SU-DHL-6 (cell line): ENCODE measurements around the gene AUH.

Experiments
- H2AFZ ChIP-seq: fragments of 200-600 bp; sonication (generic); 2 replicates; pipeline ENCODE4 v1.6.1; 2014; ENCODE audit warnings: low read depth, mild to moderate bottlenecking, moderate library complexity, mixed read lengths, antibody characterized with exemption, low read length; ENCODE audit not compliant: severe bottlenecking
- H3F3A ChIP-seq: fragments of 200-600 bp; shearing (Covaris generic); 2 replicates; pipeline ENCODE4 v1.6.0; 2016; ENCODE audit warnings: antibody characterized with exemption, mild to moderate bottlenecking; ENCODE audit not compliant: insufficient read depth
- H3K27ac ChIP-seq: fragments of 200-600 bp; sonication (generic); 2 replicates; pipeline ENCODE4 v1.5.1; 2016; ENCODE audit warnings: low read depth, mild to moderate bottlenecking, low read length, moderate library complexity, mixed read lengths
- H3K27me3 ChIP-seq: fragments of 200-600 bp; sonication (generic), shearing (Covaris generic); 2 replicates; pipeline ENCODE4 v1.6.0; 2014; ENCODE audit warnings: mild to moderate bottlenecking, low read length
- H3K36me3 ChIP-seq: fragments of 200-600 bp; sonication (generic); 2 replicates; pipeline ENCODE4 v1.6.1; 2014; ENCODE audit warnings: mild to moderate bottlenecking, low read length, mixed read lengths
- H3K4me2 ChIP-seq: fragments of 300-600, 200-600 bp; shearing (Covaris generic), sonication (generic); 2 replicates; pipeline ENCODE4 v1.6.0; 2014; ENCODE audit warnings: low read length, low read depth, mild to moderate bottlenecking; ENCODE audit not compliant: poor library complexity, severe bottlenecking
- H3K4me3 ChIP-seq: fragments of 200-600 bp; sonication (generic); 2 replicates; pipeline ENCODE4 v1.5.1; 2014; ENCODE audit warnings: antibody characterized with exemption, low read length, mild to moderate bottlenecking, mixed read lengths; ENCODE audit not compliant: insufficient read depth, poor library complexity, severe bottlenecking
- H3K79me2 ChIP-seq: fragments of 200-600 bp; sonication (generic); 2 replicates; pipeline ENCODE4 v1.6.1; 2014; ENCODE audit warnings: mild to moderate bottlenecking, low read length, moderate library complexity; ENCODE audit not compliant: insufficient read depth
- H3K9ac ChIP-seq: fragments of 200-600 bp; sonication (generic); 2 replicates; pipeline ENCODE4 v1.7.0; 2014; ENCODE audit warnings: mild to moderate bottlenecking, low read length
- H3K9me2 ChIP-seq: fragments of 200-600 bp; sonication (generic); replicated peaks from 2 replicates; pipeline ENCODE4 v1.6.1; 2014; ENCODE audit warnings: low read length; ENCODE audit not compliant: insufficient read depth
- H3K9me3 ChIP-seq: fragments of 200-600 bp; sonication (generic); 2 replicates; pipeline ENCODE4 v1.6.1; 2014; ENCODE audit warnings: low read length, mixed read lengths; ENCODE audit not compliant: insufficient read depth
- H4K20me1 ChIP-seq: fragments of 200-600 bp; sonication (generic); 2 replicates; pipeline ENCODE4 v1.6.1; 2014; ENCODE audit warnings: low read depth, mild to moderate bottlenecking, antibody characterized with exemption, low read length, moderate library complexity, mixed read lengths
- EZH2phosphoT487 ChIP-seq: fragments of 200-600 bp; sonication (generic), shearing (Covaris generic); conservative IDR thresholded peaks from 2 replicates; pipeline ENCODE4 v1.6.1; 2018; ENCODE audit warnings: mild to moderate bottlenecking, antibody characterized with exemption, low read length, moderate library complexity, mixed read lengths
- TF ChIP-seq, protein P1 (sequence below): fragments of 200-600 bp; sonication (generic); IDR thresholded peaks from one replicate; pipeline ENCODE4 v1.5.1; 2017; ENCODE audit warnings: antibody characterized with exemption, mild to moderate bottlenecking, low read length, moderate library complexity; ENCODE audit not compliant: insufficient read depth, poor library complexity, severe bottlenecking

Gene AUH

DNA sequence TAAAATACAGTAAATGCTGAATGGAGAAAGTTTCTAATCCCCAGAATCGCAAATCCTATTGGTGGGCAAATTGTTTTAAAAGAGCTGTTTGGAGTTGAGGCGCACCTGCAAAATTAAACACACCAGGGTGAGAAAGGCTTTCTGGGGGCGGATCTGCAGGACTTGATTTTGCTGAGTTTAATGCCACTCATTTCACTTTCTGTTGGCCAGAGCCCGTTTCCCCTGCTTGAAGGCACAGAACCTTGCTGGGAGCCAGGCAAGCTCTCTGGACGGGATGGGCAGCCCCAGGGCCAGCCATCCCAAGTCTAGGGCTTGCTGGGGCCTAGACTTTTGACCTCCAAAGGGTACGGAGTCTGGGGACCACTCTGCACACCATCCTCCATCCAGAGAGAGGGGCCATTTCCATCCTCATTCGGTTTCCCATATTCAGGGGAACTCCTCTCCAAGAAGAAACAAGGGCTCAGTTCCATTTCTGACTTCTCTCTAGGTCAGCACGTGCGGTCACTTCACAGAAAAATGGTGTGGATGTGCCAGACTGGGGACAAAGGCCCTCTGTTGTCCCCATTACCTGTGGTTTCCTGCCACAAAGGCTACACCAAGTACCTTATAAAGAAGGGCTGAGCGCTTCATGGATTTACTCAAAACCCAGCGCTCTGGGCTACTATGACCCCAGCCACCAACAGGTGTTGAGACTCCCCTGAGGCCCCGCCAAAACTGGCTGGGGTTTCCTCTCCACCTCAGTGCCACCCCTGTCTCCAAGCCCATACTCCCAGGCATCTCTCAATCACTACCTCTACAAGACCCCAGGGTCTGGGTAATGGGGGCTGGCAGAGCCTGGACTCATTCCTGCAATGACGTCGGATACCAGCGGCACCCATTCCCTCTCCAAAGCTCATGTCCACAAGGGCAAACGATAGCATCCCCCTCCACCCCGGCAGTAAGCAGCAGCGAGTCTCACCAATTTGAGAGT is 170.0 kb downstream of the AUH start:
- Histone ChIP-seq H3F3A (no peaks in the 10 kb centered on the region), H3K9ac (no peak overlapping the region), H3K36me3 (no peaks in the 10 kb centered on the region), H3K9me3 (no peaks in the 10 kb centered on the region), H3K79me2 (no peaks in the 10 kb centered on the region), H3K9me2 (no peaks in the 10 kb centered on the region), H2AFZ (no peak overlapping the region), H3K4me3 (no peak overlapping the region), H3K4me2 (no peak overlapping the region), H3K27me3 (no peaks in the 10 kb centered on the region), H4K20me1 (no peaks in the 10 kb centered on the region), H3K27ac (no peak overlapping the region)
- TF ChIP-seq EZH2phosphoT487, result no peak
- TF ChIP-seq, protein P1, sequence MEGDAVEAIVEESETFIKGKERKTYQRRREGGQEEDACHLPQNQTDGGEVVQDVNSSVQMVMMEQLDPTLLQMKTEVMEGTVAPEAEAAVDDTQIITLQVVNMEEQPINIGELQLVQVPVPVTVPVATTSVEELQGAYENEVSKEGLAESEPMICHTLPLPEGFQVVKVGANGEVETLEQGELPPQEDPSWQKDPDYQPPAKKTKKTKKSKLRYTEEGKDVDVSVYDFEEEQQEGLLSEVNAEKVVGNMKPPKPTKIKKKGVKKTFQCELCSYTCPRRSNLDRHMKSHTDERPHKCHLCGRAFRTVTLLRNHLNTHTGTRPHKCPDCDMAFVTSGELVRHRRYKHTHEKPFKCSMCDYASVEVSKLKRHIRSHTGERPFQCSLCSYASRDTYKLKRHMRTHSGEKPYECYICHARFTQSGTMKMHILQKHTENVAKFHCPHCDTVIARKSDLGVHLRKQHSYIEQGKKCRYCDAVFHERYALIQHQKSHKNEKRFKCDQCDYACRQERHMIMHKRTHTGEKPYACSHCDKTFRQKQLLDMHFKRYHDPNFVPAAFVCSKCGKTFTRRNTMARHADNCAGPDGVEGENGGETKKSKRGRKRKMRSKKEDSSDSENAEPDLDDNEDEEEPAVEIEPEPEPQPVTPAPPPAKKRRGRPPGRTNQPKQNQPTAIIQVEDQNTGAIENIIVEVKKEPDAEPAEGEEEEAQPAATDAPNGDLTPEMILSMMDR, result no peak

DNA sequence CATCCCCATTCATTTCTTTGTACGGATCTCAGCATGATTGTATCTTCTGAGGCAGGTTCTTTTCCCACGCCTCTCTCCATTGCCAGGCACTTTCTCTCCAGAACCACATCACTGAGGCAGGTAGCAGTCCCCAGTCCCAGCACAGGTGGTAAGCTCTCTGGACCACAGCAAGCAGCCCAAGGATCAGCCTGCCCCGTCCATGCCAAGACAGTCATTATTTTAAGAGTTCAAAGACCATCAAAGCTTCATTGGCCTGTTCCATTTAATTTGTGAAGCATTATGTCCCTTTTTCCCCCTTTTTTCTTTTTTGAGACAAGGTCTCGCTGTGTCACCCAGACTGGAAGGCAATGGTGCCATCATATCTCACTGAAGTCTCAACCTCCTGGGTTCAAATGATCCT is 171.7 kb downstream of the AUH start:
- H4K20me1 ChIP-seq, result no peaks in the 10 kb centered on the region
- no peaks in the 10 kb centered on the region for H3K9me2 ChIP-seq
- no peak overlapping the region for H3K4me2 ChIP-seq
- H3K9ac ChIP-seq, result no peak overlapping the region
- no peaks in the 10 kb centered on the region for H3K36me3 ChIP-seq
- no peaks in the 10 kb centered on the region for H3K9me3 ChIP-seq
- no peak overlapping the region for H3K4me3 ChIP-seq
- no peak overlapping the region for H3K27ac ChIP-seq
- H3K27me3 ChIP-seq, result no peaks in the 10 kb centered on the region
- H2AFZ ChIP-seq, result no peak overlapping the region
- H3F3A ChIP-seq, result no peaks in the 10 kb centered on the region
- TF ChIP-seq, protein P1, result no peak
- TF ChIP-seq EZH2phosphoT487, result no peak
- H3K79me2 ChIP-seq, result no peaks in the 10 kb centered on the region

DNA sequence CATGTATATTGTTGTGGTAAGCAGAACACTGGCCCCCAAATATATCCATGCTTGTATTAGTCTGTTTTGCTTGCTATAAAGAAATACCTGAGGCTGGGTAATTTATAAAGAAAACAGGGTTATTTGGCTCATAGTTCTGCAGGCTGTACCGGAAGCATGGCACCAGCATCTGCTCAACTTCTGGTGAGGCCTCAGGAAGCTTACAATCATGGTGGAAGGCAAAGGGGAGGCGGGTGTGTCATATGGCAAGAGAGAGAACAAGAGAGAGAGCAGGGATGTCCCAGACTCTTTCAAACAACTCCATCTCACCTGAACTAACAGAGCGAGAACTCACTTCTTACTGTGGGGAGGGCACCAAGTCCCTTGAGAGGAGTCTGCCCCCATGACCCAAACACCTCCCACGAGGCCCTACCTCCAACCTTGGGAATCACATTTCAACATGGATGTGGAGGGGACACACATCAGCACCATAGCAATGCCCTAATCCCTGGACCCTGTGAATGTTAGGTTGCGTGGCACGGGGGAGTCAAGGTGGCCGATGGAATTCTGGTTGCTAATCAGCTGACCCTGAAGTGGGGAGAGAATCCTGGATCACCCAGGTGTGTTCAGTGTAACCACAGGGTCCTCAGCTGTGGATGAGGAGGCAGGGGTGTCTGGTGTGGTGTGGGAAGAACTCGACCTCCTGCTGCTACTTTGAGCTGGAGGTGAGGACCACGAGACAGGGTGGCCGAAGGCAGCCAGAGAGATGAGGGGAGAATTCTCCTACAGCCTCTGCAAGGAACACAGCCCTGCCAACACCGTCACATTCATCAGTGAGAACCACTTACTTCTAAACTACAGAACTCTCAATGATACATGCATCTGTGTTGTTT is 172.8 kb downstream of the AUH start:
- no peak overlapping the region for H2AFZ ChIP-seq
- no peaks in the 10 kb centered on the region for H3K9me2 ChIP-seq
- H3K36me3 ChIP-seq, result no peaks in the 10 kb centered on the region
- no peaks in the 10 kb centered on the region for H3K27me3 ChIP-seq
- H3K27ac ChIP-seq, result no peak overlapping the region
- H3K79me2 ChIP-seq, result no peaks in the 10 kb centered on the region
- H4K20me1 ChIP-seq, result no peaks in the 10 kb centered on the region
- H3K4me2 ChIP-seq, result no peak overlapping the region
- no peaks in the 10 kb centered on the region for H3F3A ChIP-seq
- H3K9ac ChIP-seq, result no peak overlapping the region
- H3K4me3 ChIP-seq, result no peak overlapping the region
- H3K9me3 ChIP-seq, result no peaks in the 10 kb centered on the region
- TF ChIP-seq, protein P1, result no peak
- TF ChIP-seq EZH2phosphoT487, result no peak
